ENCODE measurements around the gene KCNE2.
"Not testable (repeated sequence)": the region's sequence is repeated elsewhere in the genome, so short reads cannot be mapped to it uniquely, and the experiment has no call there.

KCNE2 gene

DNA sequence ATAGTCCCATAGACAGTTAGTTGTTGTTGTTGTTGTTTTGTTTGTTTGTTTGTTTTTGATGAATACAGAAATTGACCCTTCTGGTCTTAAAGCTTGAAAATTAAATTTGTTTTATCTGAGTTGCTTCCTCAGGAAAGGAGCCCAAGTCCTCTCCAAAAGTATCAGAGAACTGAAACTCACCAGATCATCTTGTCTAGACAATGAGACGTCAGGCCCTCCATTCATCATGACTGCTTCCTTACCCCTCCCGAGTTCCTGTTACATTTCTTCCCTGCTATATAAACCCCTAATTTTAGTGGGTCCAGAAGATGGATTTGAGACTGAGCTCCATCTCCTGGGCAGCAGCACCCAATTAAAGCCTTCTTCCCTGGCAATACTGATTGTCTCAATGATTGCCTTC is 42.9 kb downstream of the KCNE2 start:
- not testable (repeated sequence) for DNase-seq (ENCODE audit: low read depth in 2 of 3, low spot score in 2 of 3)

DNA sequence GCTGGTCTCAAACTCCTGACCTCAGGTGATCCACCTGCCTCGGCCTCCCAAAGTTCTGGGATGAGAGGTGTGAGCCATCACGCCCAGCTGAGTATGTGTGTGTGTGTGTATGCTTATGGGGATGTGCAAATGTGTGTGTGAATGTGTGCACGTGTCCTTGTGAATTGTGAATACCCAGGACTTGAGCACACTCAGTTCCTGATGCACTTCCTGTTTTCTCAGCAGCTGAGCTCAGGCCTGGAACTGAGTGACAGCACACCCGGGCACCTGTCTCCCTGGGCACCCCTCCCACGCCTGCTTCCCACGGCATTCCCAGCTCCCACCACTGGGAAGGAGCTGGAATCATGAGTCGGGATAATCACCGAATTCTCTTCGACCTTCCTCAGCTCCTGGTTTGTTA is 43.5 kb downstream of the KCNE2 start:
- not testable (repeated sequence) for DNase-seq (ENCODE audit: low read depth in 2 of 3, low spot score in 2 of 3)

DNA sequence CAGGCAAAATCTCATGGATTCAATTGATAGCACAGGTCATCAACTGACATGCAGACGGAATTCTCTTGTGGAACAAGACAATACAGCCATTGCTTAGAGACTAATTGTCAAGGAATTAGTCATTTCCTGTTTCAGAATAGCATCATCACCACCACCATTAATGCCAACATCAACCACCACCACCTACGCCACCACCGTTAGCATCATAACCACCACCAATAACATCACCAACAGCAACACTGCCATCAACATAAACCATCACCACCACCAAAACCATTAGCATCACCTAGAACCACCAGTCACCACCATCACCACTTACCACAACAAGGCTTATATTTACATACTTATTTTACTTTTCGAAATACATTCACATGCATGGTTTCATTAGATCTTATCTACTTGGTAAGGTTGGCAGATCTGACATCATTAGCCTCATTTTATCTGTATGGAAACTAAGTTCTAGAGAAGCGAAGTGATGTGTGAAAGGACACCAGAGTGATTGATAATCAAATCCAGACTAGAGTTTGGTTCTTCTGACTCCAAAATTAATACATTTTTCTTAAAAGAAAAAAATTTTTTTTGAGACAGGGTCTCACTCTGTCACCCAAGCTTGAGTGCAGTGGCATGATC is 53.8 kb downstream of the KCNE2 start:
- not testable (repeated sequence) for DNase-seq (ENCODE audit: low read depth in 2 of 3, low spot score in 2 of 3)
